GM23338 (cell line): Measurements from ENCODE around the gene AGRP. TPM values are rescaled to one million over a fixed set of nuclear protein-coding genes. Genes with fewer than 3 reads are reported as not detected.
A peak's percentile ranks its signal among the peaks of the same experiment; 100 is the strongest.
"Not testable (repeated sequence)": the region's sequence is repeated elsewhere in the genome, so short reads cannot be mapped to it uniquely, and the experiment has no call there.

Experiments used
- ATAC-seq: fragments of 200-7000 bp; cut with Tn5 transposase; 3 replicates; pipeline ENCODE4 v1.9.1; 2020
- DNase-seq: peaks from one replicate; pipeline ENCODE4 v3.0.0-alpha.2; 2015; ENCODE audit warnings: low spot score
- H2AFZ ChIP-seq: fragments of 200-600 bp; sonication (generic); 2 replicates; pipeline ENCODE4 v1.8.0; 2016; ENCODE audit warnings: antibody characterized with exemption, mild to moderate bottlenecking, moderate library complexity
- H3F3A ChIP-seq: fragments of 200-600 bp; sonication (generic); replicated peaks from 2 replicates; pipeline ENCODE4 v1.8.0; 2017; ENCODE audit warnings: antibody characterized with exemption, mixed run types, low read depth
- H3K27ac ChIP-seq: fragments of 200-600 bp; sonication (generic); 2 replicates; pipeline ENCODE4 v1.6.1; 2016; ENCODE audit warnings: low read depth
- H3K27me3 ChIP-seq: fragments of 200-600 bp; sonication (generic); 2 replicates; pipeline ENCODE4 v1.8.0; 2016; ENCODE audit warnings: mild to moderate bottlenecking, mixed run types, moderate library complexity; ENCODE audit not compliant: insufficient read depth
- H3K36me3 ChIP-seq: fragments of 200-600 bp; sonication (generic); 2 replicates; pipeline ENCODE4 v1.8.0; 2016; ENCODE audit warnings: mild to moderate bottlenecking; ENCODE audit not compliant: insufficient read depth
- H3K4me1 ChIP-seq: fragments of 200-600 bp; sonication (generic); 2 replicates; pipeline ENCODE4 v1.8.0; 2016; ENCODE audit warnings: mild to moderate bottlenecking, moderate library complexity; ENCODE audit not compliant: insufficient read depth
- H3K4me2 ChIP-seq: fragments of 200-600 bp; sonication (generic); 2 replicates; pipeline ENCODE4 v1.7.1; 2017; ENCODE audit warnings: mixed run types
- H3K4me3 ChIP-seq: fragments of 200-600 bp; sonication (generic); 2 replicates; pipeline ENCODE4 v1.6.1; 2016; ENCODE audit warnings: mixed run types
- H3K79me2 ChIP-seq: fragments of 200-600 bp; sonication (generic); replicated peaks from 2 replicates; pipeline ENCODE4 v1.8.0; 2017; ENCODE audit warnings: mild to moderate bottlenecking; ENCODE audit not compliant: insufficient read depth
- H3K9me2 ChIP-seq: fragments of 200-600 bp; sonication (generic); 2 replicates; pipeline ENCODE4 v1.8.0; 2017; ENCODE audit not compliant: insufficient read depth
- H4K20me1 ChIP-seq: fragments of 200-600 bp; sonication (generic); replicated peaks from 2 replicates; pipeline ENCODE4 v1.8.0; 2017; ENCODE audit warnings: mild to moderate bottlenecking; ENCODE audit not compliant: insufficient read depth
- H3K27ac Mint-ChIP-seq: 2 replicates; pipeline ENCODE4 v1.8.0; 2020; ENCODE audit warnings: inconsistent platforms, mild to moderate bottlenecking, moderate library complexity, mixed read lengths
- H3K27me3 Mint-ChIP-seq: 3 replicates; pipeline ENCODE4 v1.8.0; 2022; ENCODE audit warnings: low read depth, mild to moderate bottlenecking, moderate library complexity, mixed read lengths, inconsistent platforms; ENCODE audit not compliant: insufficient read depth, poor library complexity
- H3K36me3 Mint-ChIP-seq: 3 replicates; pipeline ENCODE4 v1.8.0; 2021; ENCODE audit warnings: low read depth, mild to moderate bottlenecking, inconsistent platforms, moderate library complexity, mixed read lengths
- H3K4me1 Mint-ChIP-seq: 3 replicates; pipeline ENCODE4 v1.8.0; 2020; ENCODE audit warnings: mild to moderate bottlenecking, inconsistent platforms, mixed read lengths
- H3K4me3 Mint-ChIP-seq: 3 replicates; pipeline ENCODE4 v1.8.0; 2021; ENCODE audit warnings: moderate library complexity, mild to moderate bottlenecking, inconsistent platforms, mixed read lengths
- H3K9me3 Mint-ChIP-seq: 3 replicates; pipeline ENCODE4 v1.8.0; 2020; ENCODE audit warnings: moderate library complexity, mild to moderate bottlenecking, inconsistent platforms, mixed read lengths
- CTCF ChIP-seq, 2 experiments: fragments of 200-600 bp in 1 of 2; sonication (generic) in 1 of 2; conservative IDR thresholded peaks; 2 replicates each; pipeline versions ENCODE4 v1.5.1 to v1.6.1; 2016 to 2017; ENCODE audit warnings: antibody characterized with exemption in 2 of 2, low read depth in 2 of 2, mild to moderate bottlenecking in 2 of 2, moderate library complexity in 1 of 2
- ZNF114 ChIP-seq: fragments of 250-450 bp; sonication (Bioruptor Pico); IDR thresholded peaks from 2 replicates; pipeline ENCODE4 v1.5.0; 2020; ENCODE audit warnings: mild to moderate bottlenecking, moderate library complexity
- polyA plus RNA-seq: library from polyadenylated mRNA; unstranded; fragments of >200 nt; fragmentation: Nextera tagmentation; extraction: Ambion mirVana; gene quantifications from 2 replicates; pipeline ENCODE4 v1.2.1, GENCODE V29; 2016
- total RNA-seq: library from RNA; depleted of rRNA; stranded (reverse); fragments of >200 nt; shearing (Covaris generic); gene quantifications from 2 replicates; pipeline ENCODE4 v1.2.3, GENCODE V29; 2014

The AGRP gene
- total and polyA plus RNA-seq, 2 experiments from 2014 or later: not detected

GRCh38 chr16:67514382-67514828 lies 31.1 kb upstream of the AGRP start:
- Mint-ChIP-seq H3K36me3 (no peaks in the 10 kb centered on the region), H3K4me3 (no peak overlapping the region), H3K27me3 (peaks cover 32% of the 10 kb centered on the region), H3K27ac (no peak overlapping the region), H3K4me1 (no peaks in the 10 kb centered on the region), H3K9me3 (no peaks in the 10 kb centered on the region; the same call in 2 of the 3 replicates)
- H3K36me3 ChIP-seq: no peaks in the 10 kb centered on the region
- no peaks in the 10 kb centered on the region for H3K79me2 ChIP-seq
- no peak overlapping the region for H3K4me2 ChIP-seq
- no peak overlapping the region for H3K27ac ChIP-seq
- no peak overlapping the region for H3K4me3 ChIP-seq
- no peaks in the 10 kb centered on the region for H3K9me2 ChIP-seq
- H3F3A ChIP-seq: no peaks in the 10 kb centered on the region
- H3K4me1 ChIP-seq: no peaks in the 10 kb centered on the region
- 0 out of 2 replicates have a peak, but pooled peaks cover 12% of the 10 kb centered on the region for H3K27me3 ChIP-seq
- no peak overlapping the region for H2AFZ ChIP-seq
- peak; percentile 90 for DNase-seq
- H4K20me1 ChIP-seq: no peaks in the 10 kb centered on the region
- peak; percentile 69 for ATAC-seq
- TF ChIP-seq CTCF (conservative IDR thresholded peaks at IDR 0.05; ENCODE audit: low read depth in 2 of 2): peak; percentile 67 to 82
- TF ChIP-seq ZNF114 (CRISPR knock-in tag): no peak

DNA sequence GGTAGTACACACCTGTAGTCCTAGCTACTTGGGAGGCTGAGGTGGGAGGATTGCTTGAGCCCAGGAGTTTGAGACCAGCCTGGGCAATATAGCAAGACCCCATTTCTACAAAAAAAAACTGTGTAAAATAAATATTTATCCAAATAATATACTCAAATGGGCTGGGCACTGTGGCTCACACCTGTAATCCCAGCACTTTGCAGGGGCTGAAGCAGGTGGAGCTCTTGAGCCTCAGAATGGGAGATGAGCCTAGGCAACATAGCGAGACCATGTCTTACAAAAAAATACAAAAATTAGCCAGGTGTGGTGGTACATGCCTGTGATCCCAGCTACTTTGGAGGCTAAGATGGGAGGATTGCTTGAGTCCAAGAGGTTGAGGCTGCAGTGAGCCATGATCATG lies 30.5 kb upstream of the AGRP start:
- DNase-seq: peak; percentile 39
- not testable (repeated sequence) for H3K9me3 Mint-ChIP-seq, H2AFZ ChIP-seq, H3K79me2 ChIP-seq, H3K9me2 ChIP-seq, H3K4me3 ChIP-seq, H3K4me1 Mint-ChIP-seq, H3F3A ChIP-seq, H3K36me3 ChIP-seq, H3K27ac ChIP-seq, H3K27ac Mint-ChIP-seq, H3K4me1 ChIP-seq, H3K4me3 Mint-ChIP-seq, H4K20me1 ChIP-seq, H3K4me2 ChIP-seq, H3K36me3 Mint-ChIP-seq
- peaks cover 31% of the 10 kb centered on the region for H3K27me3 Mint-ChIP-seq
- 0 out of 2 replicates have a peak, but pooled peaks cover 12% of the 10 kb centered on the region for H3K27me3 ChIP-seq
- ATAC-seq: peak; percentile 69
- peak in 1 of 2 experiments; percentile 25; a peak in 1 of 4 replicates for TF ChIP-seq CTCF (conservative IDR thresholded peaks at IDR 0.05; ENCODE audit: low read depth in 2 of 2)

GRCh38 chr16:67509016-67509415 lies 25.7 kb upstream of the AGRP start:
- no peaks in the 10 kb centered on the region for H3F3A ChIP-seq
- H3K9me2 ChIP-seq: no peaks in the 10 kb centered on the region
- H4K20me1 ChIP-seq: no peaks in the 10 kb centered on the region
- H3K27me3 Mint-ChIP-seq: peaks cover 19% of the 10 kb centered on the region
- peaks cover 5% of the 10 kb centered on the region; the same call in 2 of the 3 replicates for H3K4me1 Mint-ChIP-seq
- no peaks in the 10 kb centered on the region for H3K79me2 ChIP-seq
- no peaks in the 10 kb centered on the region for H3K36me3 Mint-ChIP-seq
- no peaks in the 10 kb centered on the region for H3K9me3 Mint-ChIP-seq
- no peaks in the 10 kb centered on the region for H3K4me1 ChIP-seq
- H3K36me3 ChIP-seq: no peaks in the 10 kb centered on the region
- no peak overlapping the region for H3K4me3 Mint-ChIP-seq
- DNase-seq (no peak), ATAC-seq (no peak)
- H3K27ac Mint-ChIP-seq: no peak overlapping the region
- H2AFZ ChIP-seq: no peak overlapping the region
- H3K4me2 ChIP-seq: no peak overlapping the region
- no peaks in the 10 kb centered on the region for H3K27me3 ChIP-seq
- no peak overlapping the region for H3K4me3 ChIP-seq
- H3K27ac ChIP-seq: no peak overlapping the region
- TF ChIP-seq CTCF (conservative IDR thresholded peaks at IDR 0.05; ENCODE audit: low read depth in 2 of 2): no peak
